HG03039 (cell line): Measurements from ENCODE around the gene NBEAL1.
"Not testable (repeated sequence)": the region's sequence is repeated elsewhere in the genome, so short reads cannot be mapped to it uniquely, and the experiment has no call there.

ENCODE experiments used
- ATAC-seq: cut with Tn5 transposase; IDR thresholded peaks from one replicate; pipeline ENCODE4 v1.9.1; 2021; ENCODE audit warnings: mild to moderate bottlenecking, moderate library complexity; ENCODE audit not compliant: unreplicated experiment

Gene NBEAL1

GRCh38 chr2:203201426-203201825 is 186.8 kb downstream of the NBEAL1 start:
- no peak for ATAC-seq

GRCh38 chr2:203209538-203209937 is 194.9 kb downstream of the NBEAL1 start:
- no peak for ATAC-seq

- no peak for ATAC-seq
Observed at GRCh38 chr2:203225423-203226039, 210.9 kb downstream of the NBEAL1 start.

- ATAC-seq, result not testable (repeated sequence)
Observed at GRCh38 chr2:203229674-203230073, 215.0 kb downstream of the NBEAL1 start.

- ATAC-seq, result no peak
Observed at GRCh38 chr2:203237346-203238238, 222.9 kb downstream of the NBEAL1 start.

- ATAC-seq, result no peak
Observed at GRCh38 chr2:203238292-203238703, 223.6 kb downstream of the NBEAL1 start.

- peak; percentile 89 for ATAC-seq
Observed at GRCh38 chr2:203238704-203239526, 224.2 kb downstream of the NBEAL1 start, which contains the start of gene CYP20A1. Gene CYP20A1, plus strand, starts transcription at chr2:203239018. Its CDS starts 45 bp downstream, at chr2:203239063.

- no peak for ATAC-seq
Observed at GRCh38 chr2:203240491-203240890, 225.8 kb downstream of the NBEAL1 start.

GRCh38 chr2:203242518-203242917 is 227.8 kb downstream of the NBEAL1 start:
- no peak for ATAC-seq

GRCh38 chr2:203246646-203247045 is 232.0 kb downstream of the NBEAL1 start:
- no peak for ATAC-seq

- ATAC-seq, result no peak
Observed at GRCh38 chr2:203252818-203253217, 238.1 kb downstream of the NBEAL1 start.

GRCh38 chr2:203253422-203254095 is 238.9 kb downstream of the NBEAL1 start:
- not testable (repeated sequence) for ATAC-seq

- ATAC-seq, result no peak
Observed at GRCh38 chr2:203261326-203262159, 246.9 kb downstream of the NBEAL1 start.
